ENCODE results near the gene NR3C1.

NR3C1 gene

DNA sequence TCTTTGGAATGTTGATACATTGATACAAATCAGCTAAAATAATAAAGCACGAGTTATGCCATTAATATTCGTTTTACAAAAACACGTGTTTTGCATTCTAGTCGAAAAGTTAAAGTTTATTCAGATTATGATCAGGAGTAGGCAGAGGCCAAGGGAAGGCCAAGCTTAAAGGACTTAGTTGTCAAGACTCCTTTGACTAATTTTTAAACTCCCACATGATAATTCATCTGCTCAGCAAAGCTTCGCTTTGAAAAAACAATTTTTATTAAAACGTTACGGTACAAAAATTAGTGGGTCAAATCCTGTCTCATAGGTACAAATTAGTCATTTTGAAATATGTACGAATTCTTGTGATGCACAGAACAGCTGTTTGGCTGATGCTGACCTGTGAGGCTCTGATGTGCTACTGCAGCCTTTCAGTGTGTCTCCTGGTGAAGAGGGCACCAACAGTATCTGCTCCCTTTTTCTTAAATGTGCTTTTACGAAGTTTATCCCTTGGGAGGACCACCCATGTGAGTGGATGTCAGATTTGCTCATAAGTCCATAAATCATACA lies 23.0 kb upstream of the NR3C1 start:
- in situ Hi-C loops (cut with MboI; ENCODE audit: low sequenced_read_pairs): no loop called here

DNA sequence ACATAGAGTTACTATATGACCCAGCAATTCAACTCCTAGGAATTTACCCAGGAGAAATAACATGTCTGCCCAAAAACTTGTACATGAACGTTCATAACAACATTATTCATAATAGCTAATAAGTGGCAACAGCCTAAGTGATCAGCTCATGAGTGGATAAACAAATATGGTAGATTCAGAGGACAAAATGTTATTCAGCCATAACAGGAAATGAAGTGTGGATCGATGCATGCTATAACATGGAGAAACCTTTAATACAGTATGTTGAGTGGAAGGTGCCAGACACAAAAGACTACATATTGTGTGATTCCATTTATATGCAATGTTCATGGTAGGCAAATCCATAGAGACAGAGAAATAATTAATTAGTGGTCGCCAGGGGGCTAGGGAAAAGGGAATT lies 22.3 kb upstream of the NR3C1 start:
- in situ Hi-C loops (cut with MboI; ENCODE audit: low sequenced_read_pairs): no loop called here

- in situ Hi-C loops (cut with MboI; ENCODE audit: low sequenced_read_pairs): no loop called here
Observed at GRCh38 chr5:143418140-143418866, 14.8 kb upstream of the NR3C1 start.

GRCh38 chr5:143417503-143418139 lies 14.1 kb upstream of the NR3C1 start:
- in situ Hi-C loops (cut with MboI; ENCODE audit: low sequenced_read_pairs): no loop called here

GRCh38 chr5:143416411-143416810 lies 12.9 kb upstream of the NR3C1 start:
- in situ Hi-C loops (cut with MboI; ENCODE audit: low sequenced_read_pairs): no loop called here

GRCh38 chr5:143413958-143414669 lies 10.6 kb upstream of the NR3C1 start:
- in situ Hi-C loops (cut with MboI; ENCODE audit: low sequenced_read_pairs): no loop called here

DNA sequence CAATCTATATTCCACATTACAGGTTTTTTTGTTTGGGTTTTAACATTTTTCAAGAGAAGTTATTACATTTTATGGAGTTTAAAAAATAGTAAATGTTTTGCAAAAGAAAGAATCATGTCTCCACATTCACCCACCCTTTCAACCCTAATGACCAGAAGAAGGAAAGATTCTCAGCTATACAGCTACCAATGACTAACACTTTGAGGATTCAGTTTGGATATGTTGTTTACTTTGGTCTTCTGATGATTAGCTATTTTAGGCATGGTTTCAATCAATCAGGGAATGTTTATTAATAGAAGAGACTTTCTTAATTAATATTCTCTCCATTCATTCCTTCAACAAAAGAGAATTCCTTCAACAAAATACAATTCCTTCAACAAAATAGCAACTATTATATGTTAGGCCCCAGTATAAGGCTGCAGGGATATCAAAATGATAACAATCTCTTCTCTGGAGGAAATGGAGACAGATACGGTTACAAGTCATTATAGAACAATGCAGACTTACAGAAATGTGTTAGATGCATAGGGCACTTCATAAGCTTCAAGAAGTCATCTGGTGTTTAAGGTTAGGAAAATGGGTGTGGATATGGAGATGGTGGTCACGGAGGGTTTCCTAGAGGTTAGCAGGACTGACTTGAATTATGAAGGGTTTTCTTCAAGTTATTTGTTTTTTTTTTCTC lies 9.3 kb upstream of the NR3C1 start:
- in situ Hi-C loops (cut with MboI; ENCODE audit: low sequenced_read_pairs): no loop called here

- in situ Hi-C loops (cut with MboI; ENCODE audit: low sequenced_read_pairs): no loop called here
Observed at GRCh38 chr5:143409926-143410325, 6.4 kb upstream of the NR3C1 start.

DNA sequence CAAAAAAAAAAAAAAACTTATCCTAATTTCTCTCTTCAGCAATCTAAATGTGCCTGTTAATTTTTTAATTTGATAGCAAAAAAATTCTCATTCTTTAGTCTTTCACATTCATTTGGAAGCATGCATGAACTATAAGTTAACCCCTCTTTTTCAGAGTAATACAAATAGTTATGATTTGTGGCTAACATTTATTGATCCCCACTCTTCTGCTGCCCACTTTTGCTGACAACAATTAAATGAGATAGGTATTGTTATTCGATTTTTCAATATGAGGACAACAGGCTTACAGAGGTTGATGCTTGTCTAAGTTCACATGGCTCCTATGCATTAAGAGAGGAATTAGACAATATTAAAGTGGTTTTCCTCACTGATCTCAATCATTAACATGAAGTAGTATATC lies 2.9 kb upstream of the NR3C1 start:
- in situ Hi-C loops (cut with MboI; ENCODE audit: low sequenced_read_pairs): no loop called here

- in situ Hi-C loops (cut with MboI; ENCODE audit: low sequenced_read_pairs): no loop called here
Observed at GRCh38 chr5:143405849-143406098, 2.3 kb upstream of the NR3C1 start.

GRCh38 chr5:143405063-143405848 lies 1.8 kb upstream of the NR3C1 start:
- in situ Hi-C loops (cut with MboI; ENCODE audit: low sequenced_read_pairs): no loop called here

DNA sequence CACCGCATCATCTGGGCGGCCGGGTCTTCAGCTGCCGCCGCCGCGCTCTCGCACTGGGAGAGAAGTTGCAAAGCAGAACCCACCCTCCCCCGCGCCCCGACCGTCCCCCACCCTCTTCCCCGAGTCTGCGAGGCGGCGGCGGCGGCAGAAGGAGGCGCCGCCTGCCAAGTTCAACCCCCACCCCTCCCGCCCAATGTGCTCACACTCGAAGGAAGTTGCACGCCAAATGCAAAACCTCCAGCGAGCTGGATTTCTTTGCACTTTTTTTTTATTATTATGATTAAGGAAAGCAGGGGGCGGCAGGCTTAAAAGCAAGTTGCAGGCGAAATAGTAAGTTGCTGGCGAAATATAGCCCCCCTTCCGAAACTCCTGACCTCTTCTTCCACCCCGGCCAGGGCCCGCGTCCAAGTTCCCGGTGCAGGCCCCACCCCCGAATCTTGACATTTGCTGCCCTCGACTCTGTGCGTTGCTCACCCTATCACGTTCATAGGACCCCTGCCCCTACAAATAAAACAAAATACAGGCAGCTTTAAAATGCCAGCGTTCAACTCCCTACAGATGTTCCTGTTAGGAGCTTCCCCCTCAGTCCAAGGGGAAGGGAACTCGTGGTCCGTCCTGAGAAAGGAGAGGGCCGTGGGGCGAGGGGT lies 1.1 kb upstream of the NR3C1 start:
- in situ Hi-C loops (cut with MboI; ENCODE audit: low sequenced_read_pairs): no loop called here

DNA sequence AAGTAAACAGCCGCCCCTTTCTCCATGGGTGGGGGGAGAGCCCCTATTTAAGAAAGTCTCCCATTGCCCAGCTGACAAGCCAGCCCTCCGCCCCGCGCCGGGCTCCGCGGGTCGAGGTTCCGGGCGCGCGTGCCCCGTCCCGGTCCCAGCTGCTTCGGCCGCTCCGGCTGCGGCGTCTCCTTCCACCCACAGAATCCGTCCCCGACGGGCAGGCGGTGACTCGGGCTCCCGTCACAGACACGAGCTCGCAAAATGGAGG lies 223 bp downstream of the NR3C1 start:
- in situ Hi-C loops (cut with MboI; ENCODE audit: low sequenced_read_pairs): no loop called here

DNA sequence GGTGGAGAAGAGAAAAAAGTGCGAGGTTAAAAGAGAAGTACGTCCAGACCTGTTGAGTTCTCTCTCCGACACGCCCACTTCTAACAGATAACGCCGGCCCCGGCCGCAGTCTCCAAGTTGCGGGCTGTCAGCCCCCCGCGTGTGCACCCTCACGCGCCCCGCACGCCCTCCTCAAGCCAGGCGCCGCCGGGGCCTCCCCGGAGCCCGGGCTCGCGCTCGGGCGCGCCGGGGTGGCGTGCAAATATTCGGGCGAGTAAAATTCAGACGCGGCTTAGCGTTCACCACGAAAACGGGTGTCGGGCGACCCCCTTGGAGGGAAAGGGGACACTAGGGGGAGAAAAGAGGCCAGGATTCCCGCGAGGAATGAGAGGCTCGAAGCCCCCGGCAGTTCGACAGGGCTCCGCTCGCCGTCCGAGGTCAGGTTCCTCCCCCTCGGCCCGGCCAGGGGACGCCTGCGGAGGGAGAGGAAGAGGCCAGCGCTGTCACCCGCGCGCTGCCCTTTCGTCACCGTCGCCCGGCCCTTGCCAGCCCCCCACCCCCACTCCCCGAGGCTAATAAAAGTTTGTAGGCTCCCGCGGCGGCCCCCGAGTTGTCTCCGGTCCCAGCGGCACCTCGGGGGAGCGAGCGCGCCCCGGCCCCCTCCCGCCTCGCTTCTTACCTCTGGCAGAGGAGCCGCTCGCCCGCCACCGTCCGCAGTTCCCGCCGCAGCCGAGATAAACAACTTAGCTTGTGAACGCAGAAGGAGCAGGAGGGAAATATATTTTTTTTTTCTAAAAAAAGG lies 743 bp downstream of the NR3C1 start:
- in situ Hi-C loops (cut with MboI; ENCODE audit: low sequenced_read_pairs): no loop called here

DNA sequence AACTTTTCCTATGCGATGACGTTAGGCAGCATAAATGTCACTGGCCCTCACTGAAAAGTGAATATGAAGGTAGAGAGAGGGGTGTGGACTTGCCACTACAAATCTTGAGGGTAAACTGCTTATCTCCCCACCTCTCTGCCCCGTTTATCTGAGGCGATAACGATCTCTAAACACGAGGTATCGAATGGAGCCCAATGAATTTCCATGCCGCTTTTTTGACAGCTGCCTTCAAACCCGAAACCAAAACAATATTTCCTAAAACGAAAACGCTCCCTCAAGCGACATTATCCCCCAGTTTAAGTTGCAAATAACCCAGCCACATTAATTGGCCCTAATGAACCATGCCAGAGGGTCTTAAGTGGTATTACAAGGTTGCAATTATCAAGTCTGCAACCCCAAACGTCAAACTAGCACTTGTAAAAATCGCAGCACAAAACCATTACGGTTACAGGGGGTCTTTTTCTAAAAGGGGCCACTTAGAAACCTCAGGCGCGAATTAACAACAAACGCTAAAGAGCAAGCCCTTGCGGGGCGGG lies 1.4 kb downstream of the NR3C1 start:
- in situ Hi-C loops (cut with MboI; ENCODE audit: low sequenced_read_pairs): no loop called here

DNA sequence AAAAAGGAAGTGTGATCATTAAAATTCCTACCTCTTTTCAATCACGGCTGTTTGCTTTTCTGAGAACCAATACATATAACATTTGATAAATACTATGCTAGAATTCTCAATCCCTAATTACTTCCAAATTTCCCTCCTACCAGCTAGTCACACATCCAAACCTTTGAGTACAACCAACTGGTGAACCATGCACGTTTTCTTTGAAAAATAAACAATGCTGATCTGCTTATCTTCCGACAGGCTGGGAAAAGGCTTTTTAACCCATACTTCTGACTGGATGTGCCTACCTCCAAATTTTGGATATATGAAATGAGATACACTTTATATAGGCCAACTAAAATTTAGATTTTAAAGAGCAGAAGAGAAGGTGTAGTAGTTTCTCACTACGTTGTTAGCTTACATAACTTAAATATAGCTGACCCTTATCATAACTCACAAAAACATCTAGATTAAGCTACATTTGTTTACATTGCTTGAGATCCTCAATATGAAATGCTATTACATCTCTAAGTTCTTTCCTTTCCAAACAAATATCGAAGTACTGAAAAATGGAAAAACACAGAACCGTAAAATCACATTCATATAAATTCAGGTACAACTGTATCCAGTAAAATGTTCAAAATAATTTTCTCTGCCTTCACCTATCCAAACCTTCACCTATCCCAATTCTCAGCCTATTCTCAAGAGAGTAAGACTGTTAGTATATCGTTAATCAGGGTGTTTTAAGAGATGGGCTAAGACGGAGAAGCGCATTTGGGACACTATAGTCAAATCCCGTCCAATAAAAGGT lies 2.1 kb downstream of the NR3C1 start:
- in situ Hi-C loops (cut with MboI; ENCODE audit: low sequenced_read_pairs): no loop called here

GRCh38 chr5:143400541-143401226 lies 2.8 kb downstream of the NR3C1 start:
- in situ Hi-C loops (cut with MboI; ENCODE audit: low sequenced_read_pairs): no loop called here

All from HL-60/S4 treated with retinoic acid at 250 ng/mL for 4 days and 3 days (cell line).